ENCODE measurements around the gene SLC35B1. TPM values are rescaled to one million over a fixed set of nuclear protein-coding genes. Genes with fewer than 3 reads are reported as not detected.

The SLC35B1 gene
- total and polyA plus RNA-seq, 2 donors (not counting 1 experiment from before 2014, with no cell fraction given) = 32.3 to 47.2 TPM

DNA sequence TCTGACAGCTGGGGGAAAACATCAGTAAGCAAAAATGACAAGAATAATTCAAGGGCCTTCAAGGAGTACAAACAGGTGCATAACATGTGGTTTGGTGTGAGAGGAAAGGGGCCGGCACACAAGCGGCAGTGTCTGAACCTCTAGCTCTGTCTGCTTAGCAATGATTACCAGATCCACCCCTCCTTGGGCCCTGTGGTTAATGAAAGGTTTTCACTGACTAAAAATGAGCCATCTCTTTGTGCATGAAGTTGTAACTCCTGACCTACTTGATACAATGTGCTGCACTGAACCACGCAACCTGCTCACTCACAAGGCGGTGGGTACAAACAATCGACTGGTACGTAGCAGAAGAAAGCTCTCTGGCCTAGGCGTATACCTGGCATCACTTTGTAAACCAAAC is 41.0 kb upstream of the SLC35B1 start:
- no peak for TF ChIP-seq EZH2 (IDR thresholded peaks at IDR 0.05; ENCODE audit: borderline replicate concordance, insufficient read depth, low read depth, low read length, poor library complexity, severe bottlenecking)
- TF ChIP-seq, protein P1, sequence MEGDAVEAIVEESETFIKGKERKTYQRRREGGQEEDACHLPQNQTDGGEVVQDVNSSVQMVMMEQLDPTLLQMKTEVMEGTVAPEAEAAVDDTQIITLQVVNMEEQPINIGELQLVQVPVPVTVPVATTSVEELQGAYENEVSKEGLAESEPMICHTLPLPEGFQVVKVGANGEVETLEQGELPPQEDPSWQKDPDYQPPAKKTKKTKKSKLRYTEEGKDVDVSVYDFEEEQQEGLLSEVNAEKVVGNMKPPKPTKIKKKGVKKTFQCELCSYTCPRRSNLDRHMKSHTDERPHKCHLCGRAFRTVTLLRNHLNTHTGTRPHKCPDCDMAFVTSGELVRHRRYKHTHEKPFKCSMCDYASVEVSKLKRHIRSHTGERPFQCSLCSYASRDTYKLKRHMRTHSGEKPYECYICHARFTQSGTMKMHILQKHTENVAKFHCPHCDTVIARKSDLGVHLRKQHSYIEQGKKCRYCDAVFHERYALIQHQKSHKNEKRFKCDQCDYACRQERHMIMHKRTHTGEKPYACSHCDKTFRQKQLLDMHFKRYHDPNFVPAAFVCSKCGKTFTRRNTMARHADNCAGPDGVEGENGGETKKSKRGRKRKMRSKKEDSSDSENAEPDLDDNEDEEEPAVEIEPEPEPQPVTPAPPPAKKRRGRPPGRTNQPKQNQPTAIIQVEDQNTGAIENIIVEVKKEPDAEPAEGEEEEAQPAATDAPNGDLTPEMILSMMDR (IDR thresholded peaks at IDR 0.05) = no peak
- Histone ChIP-seq H3K4me2 (replicated peaks; ENCODE audit: low read depth, low read length, poor library complexity, severe bottlenecking) (peak overlapping the region; percentile 77), H3K36me3 (replicated peaks in 1 of 2; ENCODE audit: control extremely low read depth in 1 of 2, control insufficient read depth in 1 of 2, extremely low read depth in 1 of 2, insufficient read depth in 2 of 2, low read length in 1 of 2) (peaks cover 0 to 17% of the 10 kb centered on the region in 2 experiments), H3K27ac (ENCODE audit: low read length in 2 of 2) (peak overlapping the region; percentile 89 to 95), H3K9ac (ENCODE audit: low read length) (peak overlapping the region; percentile 44), H2AFZ (ENCODE audit: insufficient read depth, low read depth, low read length, poor library complexity, severe bottlenecking) (peak overlapping the region; percentile 43), H3K79me2 (ENCODE audit: control insufficient read depth, insufficient read depth, low read length) (peaks cover 88% of the 10 kb centered on the region), H3K4me1 (ENCODE audit: control insufficient read depth in 2 of 2, insufficient read depth in 2 of 2, low read length in 2 of 2) (peaks cover 68 to 78% of the 10 kb centered on the region in 2 donors), H4K20me1 (ENCODE audit: control insufficient read depth, insufficient read depth, low read length, poor library complexity, severe bottlenecking) (no peaks in the 10 kb centered on the region), H3K27me3 (replicated peaks in 1 of 4; ENCODE audit: control extremely low read depth in 1 of 4, control insufficient read depth in 3 of 4, insufficient read depth in 4 of 4, low read length in 3 of 4) (no peaks in the 10 kb centered on the region), H3K9me3 (ENCODE audit: control extremely low read depth in 1 of 3, control insufficient read depth in 2 of 3, insufficient read depth in 1 of 3, low read length in 2 of 3) (no peaks in the 10 kb centered on the region), H3K4me3 (ENCODE audit: control extremely low read depth in 1 of 5, extremely low read depth in 1 of 5, insufficient read depth in 1 of 5, low read depth in 2 of 5, low read length in 4 of 5) (peak overlapping the region in 1 of 5 experiments; percentile 6)
- Mint-ChIP-seq H3K9me3 (ENCODE audit: insufficient read depth) (no peaks in the 10 kb centered on the region), H3K27me3 (no peaks in the 10 kb centered on the region), H3K27ac (peak overlapping the region; percentile 98), H3K4me1 (peaks cover 82% of the 10 kb centered on the region), H3K4me3 (peak overlapping the region; percentile 93)
- intact Hi-C loops (cut with micrococcal nuclease) = no loop called here
- ChIA-PET POLR2A (interaction anchor here (1.2 to 5.9 kb wide), 4 partner anchors 10 to 40 kb away, joined by 5 to 75 read pairs (median 12); partner anchors contain the start of genes FAM117A and KAT7), CTCF (interaction anchor here (0.5 to 5.3 kb wide), 4 partner anchors 13 to 185 kb away, joined by 3 to 55 read pairs (median 4); partner anchors contain the start of gene FAM117A)
- WGBS (ENCODE audit: insufficient coverage) = 0% methylated on average over 3 of the region's 7 CpGs
- DNase-seq = peak; percentile 67
- ATAC-seq (ENCODE audit: low read depth) = peak; percentile 64

- ChIA-PET CTCF (interaction anchor here (0.5 to 5.3 kb wide), 5 partner anchors 13 to 184 kb away, joined by 3 to 55 read pairs (median 4); partner anchors contain the start of genes FAM117A and SLC35B1), POLR2A (interaction anchor here (1.2 to 5.9 kb wide), 4 partner anchors 10 to 40 kb away, joined by 5 to 75 read pairs (median 12); partner anchors contain the start of genes FAM117A and KAT7)
- no peaks in the 10 kb centered on the region for H3K27me3 Mint-ChIP-seq
- Histone ChIP-seq H3K36me3 (replicated peaks in 1 of 2; ENCODE audit: control extremely low read depth in 1 of 2, control insufficient read depth in 1 of 2, extremely low read depth in 1 of 2, insufficient read depth in 2 of 2, low read length in 1 of 2) (peaks cover 0 to 17% of the 10 kb centered on the region in 2 experiments), H3K27ac (ENCODE audit: low read length in 2 of 2) (peak overlapping the region; percentile 89 to 95), H3K27me3 (replicated peaks in 1 of 4; ENCODE audit: control extremely low read depth in 1 of 4, control insufficient read depth in 3 of 4, insufficient read depth in 4 of 4, low read length in 3 of 4) (no peaks in the 10 kb centered on the region), H4K20me1 (ENCODE audit: control insufficient read depth, insufficient read depth, low read length, poor library complexity, severe bottlenecking) (no peaks in the 10 kb centered on the region), H2AFZ (ENCODE audit: insufficient read depth, low read depth, low read length, poor library complexity, severe bottlenecking) (no peak overlapping the region), H3K4me2 (replicated peaks; ENCODE audit: low read depth, low read length, poor library complexity, severe bottlenecking) (peak overlapping the region; percentile 77), H3K79me2 (ENCODE audit: control insufficient read depth, insufficient read depth, low read length) (peaks cover 88% of the 10 kb centered on the region), H3K9ac (ENCODE audit: low read length) (peak overlapping the region; percentile 67), H3K4me1 (ENCODE audit: control insufficient read depth in 2 of 2, insufficient read depth in 2 of 2, low read length in 2 of 2) (peaks cover 71 to 84% of the 10 kb centered on the region in 2 donors), H3K9me3 (ENCODE audit: control extremely low read depth in 1 of 3, control insufficient read depth in 2 of 3, insufficient read depth in 1 of 3, low read length in 2 of 3) (no peaks in the 10 kb centered on the region), H3K4me3 (ENCODE audit: control extremely low read depth in 1 of 5, extremely low read depth in 1 of 5, insufficient read depth in 1 of 5, low read depth in 2 of 5, low read length in 4 of 5) (peak overlapping the region in 1 of 5 experiments; percentile 8)
- no peak for ATAC-seq (ENCODE audit: low read depth)
- TF ChIP-seq, protein P1 (IDR thresholded peaks at IDR 0.05) = no peak
- no peak for TF ChIP-seq EZH2 (IDR thresholded peaks at IDR 0.05; ENCODE audit: borderline replicate concordance, insufficient read depth, low read depth, low read length, poor library complexity, severe bottlenecking)
- peak overlapping the region; percentile 93 for H3K4me3 Mint-ChIP-seq
- WGBS (ENCODE audit: insufficient coverage) = no CpG with 5 or more reads among the region's 3 CpGs
- H3K9me3 Mint-ChIP-seq (ENCODE audit: insufficient read depth) = no peaks in the 10 kb centered on the region
- H3K27ac Mint-ChIP-seq = peak overlapping the region; percentile 98
- DNase-seq = no peak
- intact Hi-C loops (cut with micrococcal nuclease) = no loop called here
- H3K4me1 Mint-ChIP-seq = peaks cover 79% of the 10 kb centered on the region
These were observed 40.5 kb upstream of the SLC35B1 start for GRCh38 chr17:49748223-49748622.

Measured in B cell (primary cell).